HCT116 (cell line): ENCODE measurements around the gene GRIP1. TPM values are rescaled to one million over a fixed set of nuclear protein-coding genes. Genes with fewer than 3 reads are reported as not detected.

ENCODE experiments used
- ATAC-seq: fragments of 200-7000 bp; cut with Tn5 transposase; 2 replicates; pipeline ENCODE4 v1.9.1; 2020; ENCODE audit warnings: mild to moderate bottlenecking, moderate library complexity
- BruUV-seq: library from RNA; stranded (reverse); fragments of 400-500 nt; replicated peaks from 2 replicates; lab custom pipeline; 2021; lab: Mats Ljungman, UMichigan
- CTCF ChIA-PET: fragments of 300-600 bp; sonication (Branson Sonifier 250); formaldehyde crosslinking; loops from one replicate; lab custom pipeline; 2021; ENCODE audit warnings: antibody characterized with exemption; lab: Charles Lee
- POLR2A ChIA-PET: fragments of 300-600, 350-600 bp; sonication (Branson Sonifier 250); formaldehyde crosslinking; loops from one replicate; lab custom pipeline; 2021; ENCODE audit warnings: antibody characterized with exemption; lab: Charles Lee
- RAD21 ChIA-PET, 2 experiments: fragments of 300-600 bp; sonication (Branson Sonifier 250); formaldehyde crosslinking; loops; one replicate each; lab custom pipeline; 2023; ENCODE audit warnings: low total read pairs in 2 of 2; ENCODE audit not compliant: uncharacterized antibody in 2 of 2, unreplicated experiment in 2 of 2, low non-redundant PET in 1 of 2; lab: Charles Lee
- DNase-seq: peaks from one replicate; pipeline ENCODE4 v3.0.0-alpha.2; 2010; ENCODE audit warnings: low read depth, low spot score
- H2AFZ ChIP-seq: fragments of 200-600 bp; shearing (Covaris generic), sonication (generic); 2 replicates; pipeline ENCODE4 v1.6.1; 2017; ENCODE audit warnings: low read depth, mixed run types, mixed read lengths, antibody characterized with exemption, low read length; ENCODE audit not compliant: poor library complexity, severe bottlenecking
- H3K27ac ChIP-seq: 2 replicates; pipeline ENCODE4 v1.5.1; 2012; ENCODE audit warnings: low read depth, low read length
- H3K27me3 ChIP-seq: fragments of 200-600 bp; sonication (generic); 2 replicates; pipeline ENCODE4 v1.6.1; 2016; ENCODE audit warnings: mixed run types, low read length, mixed read lengths; ENCODE audit not compliant: insufficient read depth
- H3K36me3 ChIP-seq, 2 experiments: fragments of 200-500 bp in 1 of 2; fragments of 200-600 bp in 1 of 2; sonication (Bioruptor generic) in 1 of 2; sonication (generic) in 1 of 2; 2 replicates each; pipeline versions ENCODE4 v1.5.1 to v1.6.1; 2014 to 2016; ENCODE audit warnings: low read length in 2 of 2, inconsistent platforms in 1 of 2, mixed read lengths in 1 of 2, mixed run types in 1 of 2; ENCODE audit not compliant: insufficient read depth in 2 of 2, control insufficient read depth in 1 of 2
- H3K4me1 ChIP-seq, 2 experiments: fragments of 200-600 bp in 1 of 2; sonication (generic) in 1 of 2; 2 replicates each; pipeline versions ENCODE4 v1.5.1 to v1.6.1; 2012 to 2017; ENCODE audit warnings: low read length in 2 of 2, inconsistent platforms in 1 of 2, mild to moderate bottlenecking in 1 of 2, mixed read lengths in 1 of 2, mixed run types in 1 of 2, moderate library complexity in 1 of 2; ENCODE audit not compliant: insufficient read depth in 2 of 2, control insufficient read depth in 1 of 2
- H3K4me2 ChIP-seq: fragments of 200-600 bp; sonication (generic); 2 replicates; pipeline ENCODE4 v1.6.1; 2017; ENCODE audit warnings: mixed run types, low read length, mixed read lengths
- H3K4me3 ChIP-seq, 2 experiments: fragments of 200-600 bp in 1 of 2; sonication (generic) in 1 of 2; replicated peaks in 1 of 2; 2 replicates each; pipeline ENCODE4 v1.5.1; 2011 to 2016; ENCODE audit warnings: low read length in 2 of 2, control low read depth in 1 of 2, low read depth in 1 of 2, mild to moderate bottlenecking in 1 of 2, mixed read lengths in 1 of 2, mixed run types in 1 of 2
- H3K79me2 ChIP-seq: fragments of 200-600 bp; sonication (generic); 2 replicates; pipeline ENCODE4 v1.6.1; 2017; ENCODE audit warnings: mild to moderate bottlenecking, mixed run types, low read length, moderate library complexity, mixed read lengths; ENCODE audit not compliant: insufficient read depth
- H3K9ac ChIP-seq: fragments of 200-600 bp; sonication (generic); 2 replicates; pipeline ENCODE4 v1.6.1; 2016; ENCODE audit warnings: low read length, mixed read lengths
- H3K9me2 ChIP-seq: fragments of 200-600 bp; sonication (generic), shearing (Covaris generic); 2 replicates; pipeline ENCODE4 v1.6.1; 2017; ENCODE audit warnings: mixed run types, mild to moderate bottlenecking, moderate library complexity; ENCODE audit not compliant: insufficient read depth
- H3K9me3 ChIP-seq, 2 experiments: fragments of 200-500 bp in 1 of 2; fragments of 200-600 bp in 1 of 2; sonication (Bioruptor generic) in 1 of 2; sonication (generic) in 1 of 2; 2 replicates each; pipeline ENCODE4 v1.6.1; 2014 to 2017; ENCODE audit warnings: low read length in 2 of 2, mixed read lengths in 2 of 2, inconsistent platforms in 1 of 2, low read depth in 1 of 2, mild to moderate bottlenecking in 1 of 2, mixed run types in 1 of 2, moderate library complexity in 1 of 2; ENCODE audit not compliant: control insufficient read depth in 1 of 2, insufficient read depth in 1 of 2
- H4K20me1 ChIP-seq: fragments of 200-600 bp; sonication (generic), shearing (Covaris generic); 2 replicates; pipeline ENCODE4 v1.6.1; 2017; ENCODE audit warnings: mixed run types, mild to moderate bottlenecking, moderate library complexity; ENCODE audit not compliant: insufficient read depth
- CBX3 ChIP-seq: IDR thresholded peaks from 2 replicates; pipeline ENCODE4 v1.6.1; 2012; ENCODE audit warnings: low read depth
- CEBPB ChIP-seq: IDR thresholded peaks from 2 replicates; pipeline ENCODE4 v1.6.1; 2012; ENCODE audit warnings: low read depth
- CTCF ChIP-seq, 3 experiments: fragments of 200-600 bp in 1 of 3; sonication (generic) in 1 of 3; IDR thresholded peaks in 2 of 3; conservative IDR thresholded peaks in 1 of 3; 2 replicates each; pipeline ENCODE4 v1.5.1; 2012 to 2017; ENCODE audit warnings: low read depth in 2 of 3, low read length in 2 of 3, antibody characterized with exemption in 1 of 3, borderline replicate concordance in 1 of 3, control low read depth in 1 of 3, mild to moderate bottlenecking in 1 of 3, mixed read lengths in 1 of 3, mixed run types in 1 of 3, moderate library complexity in 1 of 3; ENCODE audit not compliant: insufficient read depth in 1 of 3
- EGR1 ChIP-seq: IDR thresholded peaks from 2 replicates; pipeline ENCODE4 v1.6.1; 2012; ENCODE audit warnings: low read depth
- ELF1 ChIP-seq: IDR thresholded peaks from 2 replicates; pipeline ENCODE4 v1.6.1; 2012; ENCODE audit warnings: low read depth, borderline replicate concordance
- EZH2 ChIP-seq: fragments of 200-600 bp; sonication (generic); IDR thresholded peaks from 2 replicates; pipeline ENCODE4 v1.6.1; 2017; ENCODE audit warnings: antibody characterized with exemption, mixed run types
- FOSL1 ChIP-seq: IDR thresholded peaks from 2 replicates; pipeline ENCODE4 v1.6.1; 2012; ENCODE audit warnings: low read depth
- JUND ChIP-seq: IDR thresholded peaks from 2 replicates; pipeline ENCODE4 v1.6.1; 2012
- MAX ChIP-seq: IDR thresholded peaks from 2 replicates; pipeline ENCODE4 v1.6.1; 2012
- POLR2A ChIP-seq: IDR thresholded peaks from 2 replicates; pipeline ENCODE4 v1.7.0; 2011; ENCODE audit warnings: borderline replicate concordance; ENCODE audit not compliant: insufficient read depth, insufficient read length; ENCODE audit errors: extremely low read depth
- POLR2AphosphoS5 ChIP-seq: IDR thresholded peaks from 2 replicates; pipeline ENCODE4 v1.6.1; 2011; ENCODE audit warnings: mild to moderate bottlenecking, low read depth, low read length, moderate library complexity
- REST ChIP-seq: IDR thresholded peaks from 2 replicates; pipeline ENCODE4 v1.6.1; 2012; ENCODE audit warnings: low read depth
- SIN3A ChIP-seq: IDR thresholded peaks from 2 replicates; pipeline ENCODE4 v1.6.1; 2012; ENCODE audit warnings: low read depth
- SP1 ChIP-seq: IDR thresholded peaks from 2 replicates; pipeline ENCODE4 v1.6.1; 2012; ENCODE audit warnings: low read depth
- SRF ChIP-seq: IDR thresholded peaks from 2 replicates; pipeline ENCODE4 v1.6.1; 2012; ENCODE audit warnings: low read depth
- TCF7L2 ChIP-seq: IDR thresholded peaks from 2 replicates; pipeline ENCODE4 v1.7.0; 2011; ENCODE audit warnings: borderline replicate concordance, inconsistent platforms; ENCODE audit not compliant: insufficient read depth, insufficient read length; ENCODE audit errors: extremely low read depth
- YY1 ChIP-seq: IDR thresholded peaks from 2 replicates; pipeline ENCODE4 v1.6.1; 2011; ENCODE audit warnings: low read length, low read depth, moderate library complexity, mild to moderate bottlenecking; ENCODE audit not compliant: insufficient replicate concordance; ENCODE audit errors: extremely low read depth
- ZBTB33 ChIP-seq: IDR thresholded peaks from 2 replicates; pipeline ENCODE4 v1.6.1; 2011; ENCODE audit warnings: mild to moderate bottlenecking, low read length, moderate library complexity; ENCODE audit not compliant: insufficient replicate concordance; ENCODE audit errors: extremely low read depth
- ZFX ChIP-seq: fragments of 450-650 bp; IDR thresholded peaks from 2 replicates; pipeline ENCODE4 v1.6.1; 2017
- ZNF274 ChIP-seq: fragments of 200-500 bp; sonication (Bioruptor generic); IDR thresholded peaks from 2 replicates; pipeline ENCODE4 v1.6.1; 2014; ENCODE audit warnings: mild to moderate bottlenecking, low read depth, low read length, inconsistent platforms
- intact Hi-C: fragments of 100-400 bp; cut with micrococcal nuclease; formaldehyde crosslinking; loops from 2 replicates; pipeline ENCODE4 v1.10.0; 2022
- total RNA-seq: library from RNA; stranded (reverse); gene quantifications from one replicate; pipeline ENCODE4 v1.2.1, GENCODE V29; 2021; ENCODE audit not compliant: unreplicated experiment

GRIP1 gene
- total RNA-seq, 1 experiment from 2014 or later = not detected

GRCh38 chr12:66461331-66461730 is 217.5 kb downstream of the GRIP1 start:
- Histone ChIP-seq H3K4me3 (no peak overlapping the region), H3K4me1 (no peaks in the 10 kb centered on the region), H3K9me3 (no peaks in the 10 kb centered on the region), H2AFZ (no peak overlapping the region), H4K20me1 (no peaks in the 10 kb centered on the region), H3K4me2 (no peak overlapping the region), H3K9ac (no peak overlapping the region), H3K36me3 (no peaks in the 10 kb centered on the region), H3K27ac (no peak overlapping the region), H3K79me2 (no peaks in the 10 kb centered on the region), H3K27me3 (peaks cover 4% of the 10 kb centered on the region; the same call in 1 of the 2 replicates), H3K9me2 (no peaks in the 10 kb centered on the region)
- DNase-seq (no peak), ATAC-seq (no peak)
- TF ChIP-seq REST (no peak), TCF7L2 (no peak), SRF (no peak), EGR1 (no peak), JUND (no peak), CTCF (IDR thresholded peaks at IDR 0.05 in 2 of 3, conservative IDR thresholded peaks at IDR 0.05 in 1 of 3; ENCODE audit: borderline replicate concordance in 1 of 3, insufficient read depth in 1 of 3, low read depth in 2 of 3, low read length in 2 of 3) (no peak), MAX (no peak), YY1 (no peak), ELF1 (no peak), POLR2AphosphoS5 (no peak), ZNF274 (no peak), SP1 (no peak), FOSL1 (no peak), ZBTB33 (no peak), ZFX (no peak), SIN3A (no peak), POLR2A (no peak), CBX3 (no peak), EZH2 (no peak), CEBPB (no peak)
- CTCF ChIA-PET = no interaction called here
- no TSS peak for BruUV-seq
- RAD21 ChIA-PET = no interaction called here
- POLR2A ChIA-PET = no interaction called here
- intact Hi-C loops = no loop called here
